HG03066 (cell line): ENCODE data around the gene BBLN.

Experiments
- ATAC-seq: cut with Tn5 transposase; IDR thresholded peaks from one replicate; pipeline ENCODE4 v1.9.1; 2021; ENCODE audit warnings: low read depth; ENCODE audit not compliant: unreplicated experiment

Gene BBLN

GRCh38 chr9:128185979-128186965, 26.2 kb downstream of the BBLN start:
- no peak for ATAC-seq

- no peak for ATAC-seq
These were observed 27.3 kb downstream of the BBLN start for GRCh38 chr9:128187361-128187760.

- ATAC-seq: no peak
These were observed 28.1 kb downstream of the BBLN start for GRCh38 chr9:128188209-128188608.

- no peak for ATAC-seq
These were observed 29.9 kb downstream of the BBLN start for GRCh38 chr9:128190013-128190412.

GRCh38 chr9:128190516-128191405, 30.7 kb downstream of the BBLN start:
- peak; percentile 17 for ATAC-seq

- ATAC-seq: peak; percentile 82
These were observed 31.5 kb downstream of the BBLN start, which contains the start of gene CIZ1 for GRCh38 chr9:128191406-128192046. Gene CIZ1, minus strand, starts transcription at chr9:128191572. Its CDS starts 715 bp downstream, at chr9:128190857.

- no peak for ATAC-seq
These were observed 32.7 kb downstream of the BBLN start for GRCh38 chr9:128192601-128193371.

- no peak for ATAC-seq
These were observed 33.5 kb downstream of the BBLN start for GRCh38 chr9:128193469-128194096.

- ATAC-seq: no peak
These were observed 41.6 kb downstream of the BBLN start for GRCh38 chr9:128201441-128202369.

GRCh38 chr9:128202648-128203023, 42.6 kb downstream of the BBLN start:
- ATAC-seq: no peak

- ATAC-seq: peak; percentile 74
These were observed 43.1 kb downstream of the BBLN start, which contains the start of gene DNM1 for GRCh38 chr9:128203024-128203706. Gene DNM1, plus strand, starts transcription at chr9:128203379. Its CDS starts 92 bp downstream, at chr9:128203471.

GRCh38 chr9:128203707-128204551, 43.9 kb downstream of the BBLN start:
- ATAC-seq: no peak

- ATAC-seq: no peak
These were observed 44.8 kb downstream of the BBLN start for GRCh38 chr9:128204858-128205257.

- no peak for ATAC-seq
These were observed 45.4 kb downstream of the BBLN start for GRCh38 chr9:128205296-128205944.

- ATAC-seq: no peak
These were observed 46.4 kb downstream of the BBLN start for GRCh38 chr9:128206484-128206883.
